IMR-90 (cell line): Measurements from ENCODE around the gene MYO1C. TPM values are rescaled to one million over a fixed set of nuclear protein-coding genes. Genes with fewer than 3 reads are reported as not detected.

ENCODE experiments used
- ATAC-seq: fragments of 200-7000 bp; cut with Tn5 transposase; 2 replicates; pipeline ENCODE4 v1.9.1; 2020; ENCODE audit warnings: low read depth, mild to moderate bottlenecking, moderate library complexity
- BruUV-seq: library from RNA; stranded (reverse); fragments of 400-500 nt; replicated peaks from 2 replicates; lab custom pipeline; 2021; lab: Mats Ljungman, UMichigan
- CTCF ChIA-PET: fragments of 300-600 bp; formaldehyde crosslinking; extraction: SDS; loops from one replicate; lab custom pipeline; 2021; ENCODE audit warnings: antibody characterized with exemption; lab: Yijun Ruan, JAX
- POLR2A ChIA-PET: fragments of 300-600 bp; sonication (Branson Sonifier 250); formaldehyde crosslinking; loops from one replicate; lab custom pipeline; 2022; ENCODE audit warnings: antibody characterized with exemption; ENCODE audit not compliant: unreplicated experiment; lab: Charles Lee
- DNase-seq: peaks from one replicate; pipeline ENCODE4 v3.0.0; 2013
- H2AFZ ChIP-seq: replicated peaks from 2 replicates; pipeline ENCODE3; 2013; ENCODE audit warnings: low read length, mild to moderate bottlenecking; ENCODE audit not compliant: poor library complexity
- H2AK5ac ChIP-seq: 2 replicates; pipeline ENCODE4 v1.6.1; 2013; ENCODE audit warnings: low read depth, low read length, inconsistent platforms
- H2AK9ac ChIP-seq: replicated peaks from 2 replicates; pipeline ENCODE3; 2013; ENCODE audit warnings: mild to moderate bottlenecking, low read depth, low read length, moderate library complexity; ENCODE audit not compliant: poor library complexity
- H2BK120ac ChIP-seq: 2 replicates; pipeline ENCODE4 v1.6.1; 2013; ENCODE audit warnings: low read depth, low read length, inconsistent platforms
- H2BK15ac ChIP-seq: 3 replicates; pipeline ENCODE4 v1.6.1; 2013; ENCODE audit warnings: low read depth, low read length, inconsistent platforms
- H2BK20ac ChIP-seq: 2 replicates; pipeline ENCODE4 v1.6.1; 2013; ENCODE audit warnings: low read depth, mild to moderate bottlenecking, inconsistent platforms, low read length, moderate library complexity
- H2BK5ac ChIP-seq: 2 replicates; pipeline ENCODE4 v1.6.1; 2013; ENCODE audit warnings: mild to moderate bottlenecking, low read depth, low read length, inconsistent platforms; ENCODE audit not compliant: poor library complexity, severe bottlenecking
- H3K14ac ChIP-seq: replicated peaks from 2 replicates; pipeline ENCODE4 v1.6.1; 2013; ENCODE audit warnings: low read depth, low read length, inconsistent platforms
- H3K18ac ChIP-seq: 2 replicates; pipeline ENCODE4 v1.6.1; 2013; ENCODE audit warnings: low read depth, low read length, control low read depth
- H3K23ac ChIP-seq: 2 replicates; pipeline ENCODE4 v1.6.1; 2013; ENCODE audit warnings: low read depth, low read length, inconsistent platforms
- H3K27ac ChIP-seq: 2 replicates; pipeline ENCODE4 v1.5.1; 2013; ENCODE audit warnings: mild to moderate bottlenecking, control low read depth, low read length; ENCODE audit not compliant: insufficient read depth
- H3K27me3 ChIP-seq: 2 replicates; pipeline ENCODE4 v1.6.1; 2013; ENCODE audit warnings: low read length; ENCODE audit not compliant: control insufficient read depth, insufficient read depth
- H3K36me3 ChIP-seq: 2 replicates; pipeline ENCODE4 v1.6.1; 2013; ENCODE audit warnings: low read length, mixed read lengths; ENCODE audit not compliant: control insufficient read depth, insufficient read depth
- H3K4ac ChIP-seq: 2 replicates; pipeline ENCODE4 v1.6.1; 2013; ENCODE audit warnings: low read depth, low read length, inconsistent platforms
- H3K4me1 ChIP-seq: 2 replicates; pipeline ENCODE4 v1.6.1; 2013; ENCODE audit warnings: low read length, mixed read lengths; ENCODE audit not compliant: control insufficient read depth, insufficient read depth
- H3K4me2 ChIP-seq: 2 replicates; pipeline ENCODE4 v1.6.1; 2013; ENCODE audit warnings: low read depth, mild to moderate bottlenecking, control low read depth, low read length, moderate library complexity
- H3K4me3 ChIP-seq: 2 replicates; pipeline ENCODE4 v1.5.1; 2013; ENCODE audit warnings: low read depth, mild to moderate bottlenecking, control low read depth, low read length, moderate library complexity; ENCODE audit not compliant: insufficient read depth
- H3K56ac ChIP-seq: 2 replicates; pipeline ENCODE4 v1.6.1; 2013; ENCODE audit warnings: low read length, inconsistent platforms; ENCODE audit not compliant: insufficient read depth; ENCODE audit errors: extremely low read depth
- H3K79me1 ChIP-seq, 2 experiments: 2 replicates each; pipeline ENCODE4 v1.6.1; 2013; ENCODE audit warnings: low read length in 2 of 2, inconsistent platforms in 1 of 2, low read depth in 1 of 2
- H3K9ac ChIP-seq: 2 replicates; pipeline ENCODE4 v1.6.1; 2013; ENCODE audit warnings: low read depth, low read length, control low read depth
- H3K9me1 ChIP-seq: 2 replicates; pipeline ENCODE4 v1.6.1; 2013; ENCODE audit warnings: low read length, inconsistent platforms; ENCODE audit not compliant: insufficient read depth
- H3K9me3 ChIP-seq: 2 replicates; pipeline ENCODE4 v1.6.1; 2013; ENCODE audit warnings: low read length; ENCODE audit not compliant: control insufficient read depth, insufficient read depth
- H4K20me1 ChIP-seq: 2 replicates; pipeline ENCODE4 v1.6.1; 2013; ENCODE audit warnings: low read length, inconsistent platforms; ENCODE audit not compliant: insufficient read depth
- H4K5ac ChIP-seq: 2 replicates; pipeline ENCODE4 v1.6.1; 2013; ENCODE audit warnings: mild to moderate bottlenecking, low read depth, low read length, control low read depth
- H4K8ac ChIP-seq, 2 experiments: 2 replicates each; pipeline ENCODE4 v1.6.1; 2013; ENCODE audit warnings: low read depth in 2 of 2, low read length in 2 of 2, control low read depth in 1 of 2, inconsistent platforms in 1 of 2
- H4K91ac ChIP-seq: 2 replicates; pipeline ENCODE4 v1.6.1; 2013; ENCODE audit warnings: low read depth, low read length, inconsistent platforms; ENCODE audit not compliant: insufficient read depth
- BHLHE40 ChIP-seq: fragments of 150-350 bp; IDR thresholded peaks from 2 replicates; pipeline ENCODE4 v1.6.1; 2016; ENCODE audit warnings: mild to moderate bottlenecking, low read depth, low read length
- CTCF ChIP-seq: conservative IDR thresholded peaks from 2 replicates; pipeline ENCODE4 v1.5.1; 2012; ENCODE audit warnings: mild to moderate bottlenecking, low read depth, low read length, improper control_type of control experiment
- FOS ChIP-seq: fragments of 150-350 bp; IDR thresholded peaks from 2 replicates; pipeline ENCODE4 v1.6.1; 2016; ENCODE audit warnings: low read depth, low read length
- MAFK ChIP-seq: IDR thresholded peaks from 2 replicates; pipeline ENCODE4 v1.6.1; 2012; ENCODE audit warnings: low read depth, low read length, improper control_type of control experiment
- RFX5 ChIP-seq: IDR thresholded peaks from 2 replicates; pipeline ENCODE4 v1.8.0; 2012; ENCODE audit warnings: low read depth, mild to moderate bottlenecking, low read length, moderate library complexity
- WGBS, 2 experiments: methylation state at CpG; one replicate each; pipeline versions ENCODE4 v1.1.5 to v1.1.7; 2013; ENCODE audit warnings: missing lambda C conversion rate in 2 of 2; ENCODE audit not compliant: insufficient read length in 1 of 2; ENCODE audit errors: extremely low coverage in 2 of 2; 5-methylcytosine and 5-hydroxymethylcytosine counted together
- dilution Hi-C: fragments of 300-500 bp; cut with HindIII; formaldehyde crosslinking; loops from one replicate; pipeline ENCODE4 v1.14.3; 2018; ENCODE audit warnings: low sequenced_read_pairs; ENCODE audit not compliant: unreplicated experiment
- in situ Hi-C: fragments of 300-500 bp; cut with MboI; formaldehyde crosslinking; loops from 3 replicates; pipeline ENCODE4 v1.14.3; 2019; ENCODE audit warnings: low sequenced_read_pairs, inconsistent platforms, mixed read lengths
- intact Hi-C: fragments of 100-400 bp; cut with micrococcal nuclease; formaldehyde crosslinking; loops from 2 replicates; pipeline ENCODE4 v1.10.0; 2022
- polyA plus RNA-seq, 3 experiments: library from polyadenylated mRNA; depleted of rRNA; stranded (reverse); fragments of >200 nt; gene quantifications; 2 replicates each; pipeline ENCODE4 v1.2.3, GENCODE V29; 2012; ENCODE audit warnings: low replicate concordance in 1 of 3
- total RNA-seq: library from RNA; depleted of rRNA; stranded (reverse); fragments of >200 nt; gene quantifications from 2 replicates; pipeline ENCODE4 v1.2.3, GENCODE V29; 2012
- TF ChIP-seq, protein P1 (sequence below): fragments of 150-350 bp; IDR thresholded peaks from 2 replicates; pipeline ENCODE4 v1.6.1; 2016; ENCODE audit warnings: low read depth, mild to moderate bottlenecking, low read length, moderate library complexity, borderline replicate concordance

The MYO1C gene
- total and polyA plus RNA-seq, 2 of the 4 experiments (the other 2 are of a cell fraction): 162 to 196 TPM

- no peak overlapping the region for H3K27ac ChIP-seq
- no peak overlapping the region for H3K56ac ChIP-seq
- H3K9ac ChIP-seq: no peak overlapping the region
- H2AFZ ChIP-seq: no peak overlapping the region
- no peak overlapping the region for H3K4ac ChIP-seq
- no peaks in the 10 kb centered on the region; the same call in 1 of the 2 replicates for H3K9me1 ChIP-seq
- H3K36me3 ChIP-seq: peaks cover 18% of the 10 kb centered on the region
- no peaks in the 10 kb centered on the region for H3K27me3 ChIP-seq
- H2BK15ac ChIP-seq: no peak overlapping the region
- H4K8ac ChIP-seq: no peak overlapping the region
- POLR2A ChIA-PET: no interaction called here
- H3K23ac ChIP-seq: no peak overlapping the region
- peaks cover 10% of the 10 kb centered on the region for H4K20me1 ChIP-seq
- no peak overlapping the region for H3K4me2 ChIP-seq
- H3K4me3 ChIP-seq: no peak overlapping the region
- no peak for TF ChIP-seq MAFK
- TF ChIP-seq, protein P1, sequence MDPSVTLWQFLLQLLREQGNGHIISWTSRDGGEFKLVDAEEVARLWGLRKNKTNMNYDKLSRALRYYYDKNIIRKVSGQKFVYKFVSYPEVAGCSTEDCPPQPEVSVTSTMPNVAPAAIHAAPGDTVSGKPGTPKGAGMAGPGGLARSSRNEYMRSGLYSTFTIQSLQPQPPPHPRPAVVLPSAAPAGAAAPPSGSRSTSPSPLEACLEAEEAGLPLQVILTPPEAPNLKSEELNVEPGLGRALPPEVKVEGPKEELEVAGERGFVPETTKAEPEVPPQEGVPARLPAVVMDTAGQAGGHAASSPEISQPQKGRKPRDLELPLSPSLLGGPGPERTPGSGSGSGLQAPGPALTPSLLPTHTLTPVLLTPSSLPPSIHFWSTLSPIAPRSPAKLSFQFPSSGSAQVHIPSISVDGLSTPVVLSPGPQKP: no peak
- TF ChIP-seq CTCF: no peak
- TF ChIP-seq RFX5: no peak
- no peak for TF ChIP-seq FOS
- no peak for TF ChIP-seq BHLHE40
- H3K79me1 ChIP-seq: peaks cover 13 to 50% of the 10 kb centered on the region in 2 experiments
- H3K14ac ChIP-seq: no peak overlapping the region
- H3K9me3 ChIP-seq: no peaks in the 10 kb centered on the region
- no peak overlapping the region for H4K5ac ChIP-seq
- no peak overlapping the region for H2AK5ac ChIP-seq
- dilution Hi-C loops (no loop called here), in situ Hi-C loops (loop anchor here (5.0 to 10.0 kb wide), 2 partner anchors 154 to 246 kb away; partner anchors contain the start of gene BHLHA9), intact Hi-C loops (no loop called here)
- H2BK20ac ChIP-seq: no peak overlapping the region
- H3K18ac ChIP-seq: no peak overlapping the region
- no peak overlapping the region for H4K91ac ChIP-seq
- H2BK120ac ChIP-seq: no peak overlapping the region
- peaks cover 3% of the 10 kb centered on the region for H3K4me1 ChIP-seq
- ATAC-seq: no peak
- no peak overlapping the region for H2BK5ac ChIP-seq
- H2AK9ac ChIP-seq: no peak overlapping the region
- no peak for DNase-seq
- no CpG with 5 or more reads among the region's 2 CpGs for WGBS, 2 experiments
- CTCF ChIA-PET: interaction anchor here (1.2 kb wide), 1 partner anchor 254 kb away, joined by 3 read pairs; no protein-coding TSS in a partner anchor
- TSS peak; percentile 62 for BruUV-seq
Observed at GRCh38 chr17:1518410-1518809, 25.9 kb upstream of the MYO1C start.
